Activated CD4-positive, alpha-beta T cell treated with anti-CD3 and anti-CD28 coated beads for 48 hours (primary cell): ENCODE data around the gene MBD3L3.
"Not testable (repeated sequence)": the region's sequence is repeated elsewhere in the genome, so short reads cannot be mapped to it uniquely, and the experiment has no call there.

Experiments
- DNase-seq: peaks from one replicate; pipeline ENCODE4 v3.0.0-alpha.2; 2020

Gene MBD3L3

GRCh38 chr19:7063339-7063738, 4.9 kb upstream of the MBD3L3 start:
- no peak for DNase-seq

GRCh38 chr19:7059977-7060376, 1.5 kb upstream of the MBD3L3 start:
- DNase-seq = not testable (repeated sequence)

GRCh38 chr19:7056371-7056770, 2.1 kb downstream of the MBD3L3 start:
- DNase-seq = not testable (repeated sequence)

- not testable (repeated sequence) for DNase-seq
Measured at GRCh38 chr19:7055679-7056078, 2.8 kb downstream of the MBD3L3 start.

- not testable (repeated sequence) for DNase-seq
Measured at GRCh38 chr19:7054635-7055368, 3.7 kb downstream of the MBD3L3 start.

- DNase-seq = not testable (repeated sequence)
Measured at GRCh38 chr19:7052896-7053295, 5.6 kb downstream of the MBD3L3 start.

- not testable (repeated sequence) for DNase-seq
Measured at GRCh38 chr19:7051421-7051820, 7.1 kb downstream of the MBD3L3 start.

- not testable (repeated sequence) for DNase-seq
Measured at GRCh38 chr19:7049021-7049420, 9.5 kb downstream of the MBD3L3 start, which contains the start of gene MBD3L2. Gene MBD3L2 (plus strand): TSS chr19:7049321. CDS start chr19:7049374, 53 bp downstream.

GRCh38 chr19:7041563-7041962, 16.9 kb downstream of the MBD3L3 start:
- DNase-seq = not testable (repeated sequence)

GRCh38 chr19:7040079-7040478, 18.4 kb downstream of the MBD3L3 start, which contains the start of gene MBD3L4:
Gene MBD3L4 (minus strand): TSS chr19:7040179. CDS start chr19:7040144, 35 bp downstream.
- not testable (repeated sequence) for DNase-seq

- DNase-seq = not testable (repeated sequence)
Measured at GRCh38 chr19:7030278-7030677, 28.2 kb downstream of the MBD3L3 start, which contains the start of gene MBD3L5. Gene MBD3L5 (plus strand): TSS chr19:7030578. CDS start chr19:7030612, 34 bp downstream.

GRCh38 chr19:7028790-7029189, 29.7 kb downstream of the MBD3L3 start:
- DNase-seq = not testable (repeated sequence)

- not testable (repeated sequence) for DNase-seq
Measured at GRCh38 chr19:7021331-7021730, 37.1 kb downstream of the MBD3L3 start, which contains the start of gene MBD3L2B. Gene MBD3L2B (minus strand): TSS chr19:7021431. CDS start chr19:7021397, 34 bp downstream.

GRCh38 chr19:7018828-7019227, 39.6 kb downstream of the MBD3L3 start:
- DNase-seq = no peak

GRCh38 chr19:7013678-7014077, 44.8 kb downstream of the MBD3L3 start:
- DNase-seq = peak; percentile 18

GRCh38 chr19:7010722-7011593, 47.5 kb downstream of the MBD3L3 start:
- DNase-seq = peak; percentile 48

- DNase-seq = no peak
Measured at GRCh38 chr19:7007859-7008258, 50.6 kb downstream of the MBD3L3 start.
